Thoracic aorta (tissue), 2 donors: ENCODE measurements around the gene NRCAM. TPM values are rescaled to one million over a fixed set of nuclear protein-coding genes. Genes with fewer than 3 reads are reported as not detected.

Experiments
- ATAC-seq: fragments of 150-250 bp; one replicate; pipeline ENCODE4 v1.8.0; 2017; ENCODE audit warnings: low read depth; ENCODE audit not compliant: insufficient number of reproducible peaks, low FRiP score
- DNase-seq: peaks from one replicate; pipeline ENCODE4 v3.0.0-alpha.2; 2020; ENCODE audit warnings: low spot score
- H3K27ac ChIP-seq, 2 donors: fragments of 200-600 bp; sonication (generic); 1 replicate in 1 of 2; 2 replicates in 1 of 2; pipeline ENCODE4 v1.5.1; 2016; ENCODE audit warnings: mild to moderate bottlenecking in 2 of 2, moderate library complexity in 2 of 2
- H3K27me3 ChIP-seq: fragments of 200-600 bp; sonication (generic); replicated peaks from 2 replicates; pipeline ENCODE4 v1.6.0; 2016; ENCODE audit warnings: mild to moderate bottlenecking; ENCODE audit not compliant: insufficient read depth
- H3K36me3 ChIP-seq: fragments of 200-600 bp; sonication (generic); one replicate; pipeline ENCODE4 v1.5.1; 2016
- H3K4me1 ChIP-seq, 2 donors: fragments of 200-600 bp; sonication (generic); 1 replicate in 1 of 2; 2 replicates in 1 of 2; pipeline versions ENCODE4 v1.5.1 to v1.6.0; 2016; ENCODE audit warnings: low read depth in 2 of 2, mild to moderate bottlenecking in 1 of 2; ENCODE audit not compliant: control insufficient read depth in 1 of 2
- H3K4me3 ChIP-seq: fragments of 200-600 bp; sonication (generic); 2 replicates; pipeline ENCODE4 v1.5.1; 2016; ENCODE audit warnings: mild to moderate bottlenecking
- H3K9me3 ChIP-seq: fragments of 200-600 bp; sonication (generic); 2 replicates; pipeline ENCODE4 v1.5.1; 2016
- total RNA-seq, 2 donors: library from RNA; depleted of rRNA; stranded (reverse); fragments of >200 nt; gene quantifications; one replicate each; pipeline versions ENCODE4 v1.1.0 to v1.2.3, GENCODE V29; 2016
- TF ChIP-seq, protein P1 (sequence below): fragments of 200-600 bp; sonication (generic); IDR thresholded peaks from one replicate; pipeline ENCODE4 v1.5.1; 2019; ENCODE audit warnings: antibody characterized with exemption

The NRCAM gene
- total RNA-seq, 2 donors from 2014 or later, result 2.4 to 3.3 TPM

DNA sequence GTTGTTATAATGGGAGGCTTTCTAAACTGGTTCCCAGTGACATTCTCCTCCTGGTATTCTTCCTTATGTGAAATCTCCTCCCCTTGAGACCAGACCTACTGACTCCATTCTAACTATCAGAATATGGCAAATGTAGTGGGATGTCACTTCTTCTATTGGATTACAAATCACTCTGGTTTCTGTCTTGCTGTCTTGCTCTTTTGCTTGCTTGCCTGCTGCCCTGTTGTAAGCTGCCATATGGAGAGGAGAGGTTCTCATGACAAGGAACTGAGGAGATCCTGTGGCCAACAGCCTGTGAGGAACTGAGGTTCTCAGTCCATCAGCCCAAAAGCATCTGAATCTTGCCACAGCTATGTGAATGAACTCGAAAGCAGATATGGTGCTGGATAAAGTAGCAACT, 4.7 kb upstream of the NRCAM start:
- TF ChIP-seq, protein P1, sequence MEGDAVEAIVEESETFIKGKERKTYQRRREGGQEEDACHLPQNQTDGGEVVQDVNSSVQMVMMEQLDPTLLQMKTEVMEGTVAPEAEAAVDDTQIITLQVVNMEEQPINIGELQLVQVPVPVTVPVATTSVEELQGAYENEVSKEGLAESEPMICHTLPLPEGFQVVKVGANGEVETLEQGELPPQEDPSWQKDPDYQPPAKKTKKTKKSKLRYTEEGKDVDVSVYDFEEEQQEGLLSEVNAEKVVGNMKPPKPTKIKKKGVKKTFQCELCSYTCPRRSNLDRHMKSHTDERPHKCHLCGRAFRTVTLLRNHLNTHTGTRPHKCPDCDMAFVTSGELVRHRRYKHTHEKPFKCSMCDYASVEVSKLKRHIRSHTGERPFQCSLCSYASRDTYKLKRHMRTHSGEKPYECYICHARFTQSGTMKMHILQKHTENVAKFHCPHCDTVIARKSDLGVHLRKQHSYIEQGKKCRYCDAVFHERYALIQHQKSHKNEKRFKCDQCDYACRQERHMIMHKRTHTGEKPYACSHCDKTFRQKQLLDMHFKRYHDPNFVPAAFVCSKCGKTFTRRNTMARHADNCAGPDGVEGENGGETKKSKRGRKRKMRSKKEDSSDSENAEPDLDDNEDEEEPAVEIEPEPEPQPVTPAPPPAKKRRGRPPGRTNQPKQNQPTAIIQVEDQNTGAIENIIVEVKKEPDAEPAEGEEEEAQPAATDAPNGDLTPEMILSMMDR, result no peak
- no peak for DNase-seq
- Histone ChIP-seq H3K27ac (no peak overlapping the region), H3K4me3 (no peak overlapping the region), H3K9me3 (no peaks in the 10 kb centered on the region), H3K36me3 (no peaks in the 10 kb centered on the region), H3K27me3 (peaks cover 6% of the 10 kb centered on the region), H3K4me1 (peaks cover 0 to 1% of the 10 kb centered on the region in 2 donors)
- no peak for ATAC-seq

DNA sequence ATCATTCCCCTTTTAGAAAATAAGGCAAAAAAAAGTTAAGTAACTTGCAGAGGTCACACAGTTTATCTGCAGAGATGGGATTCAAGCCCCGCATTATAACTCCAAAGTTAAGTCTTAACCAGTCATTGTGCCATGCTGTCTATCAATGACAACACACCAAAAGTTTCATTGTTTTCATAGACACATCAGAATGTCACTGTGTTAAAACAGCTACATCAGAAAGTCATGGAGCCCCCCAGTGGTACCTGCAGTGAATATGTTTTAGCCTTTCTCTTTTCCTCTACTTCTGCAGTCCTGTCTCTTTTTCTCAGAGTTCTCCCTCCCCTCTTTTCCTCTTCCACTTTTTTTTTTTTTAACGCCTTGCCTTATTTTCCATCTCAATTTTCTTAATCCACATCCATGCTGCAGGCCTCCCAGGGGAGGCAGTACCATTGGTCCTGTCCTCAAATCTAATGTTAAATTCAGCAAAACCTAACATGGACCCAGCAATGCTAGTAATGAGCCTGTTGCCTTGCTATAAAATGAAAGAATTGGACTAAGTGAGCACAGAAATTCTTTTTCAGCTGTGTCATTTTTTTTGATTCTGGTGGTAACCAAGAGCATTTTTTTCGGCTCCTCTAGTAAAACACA, 3.8 kb upstream of the NRCAM start:
- peaks cover 6% of the 10 kb centered on the region for H3K27me3 ChIP-seq
- H3K4me3 ChIP-seq, result no peak overlapping the region
- TF ChIP-seq, protein P1, result no peak
- H3K9me3 ChIP-seq, result no peaks in the 10 kb centered on the region
- no peaks in the 10 kb centered on the region for H3K36me3 ChIP-seq
- no peak for ATAC-seq
- no peak overlapping the region for H3K27ac ChIP-seq
- H3K4me1 ChIP-seq, result peaks cover 7 to 10% of the 10 kb centered on the region in 2 donors
- no peak for DNase-seq

DNA sequence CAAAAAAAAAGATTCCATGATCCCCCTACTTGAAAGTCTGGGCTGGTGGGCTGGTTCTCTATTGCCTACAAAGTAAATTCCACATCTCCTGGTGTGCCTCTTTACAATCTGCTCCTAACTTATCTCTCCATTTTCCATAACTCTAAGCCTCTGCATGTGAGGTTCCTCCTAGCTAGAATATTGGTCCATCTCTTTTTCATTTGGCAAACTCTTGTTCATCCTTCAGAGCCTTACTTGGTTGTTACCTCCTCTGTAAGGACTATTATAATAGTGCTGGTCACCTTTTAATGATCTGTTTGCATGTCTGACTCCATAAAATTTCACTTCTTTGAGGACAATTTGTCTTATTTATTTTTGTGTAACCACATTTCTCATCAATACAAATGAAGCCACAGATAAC, 1.6 kb upstream of the NRCAM start:
- H3K4me3 ChIP-seq, result no peak overlapping the region
- no peak for DNase-seq
- no peaks in the 10 kb centered on the region for H3K9me3 ChIP-seq
- no peak overlapping the region for H3K27ac ChIP-seq
- peaks cover 6% of the 10 kb centered on the region for H3K27me3 ChIP-seq
- peaks cover 10 to 17% of the 10 kb centered on the region in 2 donors for H3K4me1 ChIP-seq
- TF ChIP-seq, protein P1, result no peak
- no peaks in the 10 kb centered on the region for H3K36me3 ChIP-seq
- no peak for ATAC-seq

DNA sequence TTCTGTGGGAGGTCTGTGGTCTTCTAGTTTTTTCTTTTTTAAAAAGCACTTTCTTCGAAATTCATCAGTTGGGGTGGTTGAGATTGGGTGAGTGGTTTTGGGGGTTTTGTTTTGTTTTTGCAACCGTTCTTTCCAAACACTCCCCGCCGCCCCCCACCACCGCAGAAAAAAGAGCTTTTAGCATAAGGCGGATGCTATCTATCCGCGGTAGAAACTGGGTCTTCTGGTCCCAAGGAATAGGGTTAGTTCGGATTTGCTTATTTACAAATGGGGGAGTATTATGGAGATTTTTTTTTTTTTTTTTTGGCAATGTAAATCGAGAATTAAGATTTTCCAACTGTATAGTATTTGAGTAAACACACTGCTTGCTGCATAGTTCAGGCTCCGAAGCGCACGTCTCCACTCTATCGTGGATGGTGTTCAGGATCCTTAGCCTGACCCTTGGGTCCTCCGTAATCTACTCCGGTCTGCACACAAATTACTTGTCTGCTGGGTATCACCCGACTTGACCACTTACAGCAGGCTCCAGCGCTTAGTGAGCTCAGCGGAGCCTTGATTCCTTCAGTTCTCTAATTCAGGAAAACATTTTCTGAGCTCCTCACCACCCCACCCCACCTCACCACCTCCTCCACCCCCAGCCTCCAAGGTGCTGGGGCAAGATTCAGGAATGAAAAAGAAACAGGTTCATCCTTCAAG, 757 bp upstream of the NRCAM start:
- H3K4me1 ChIP-seq, result peaks cover 10 to 17% of the 10 kb centered on the region in 2 donors
- no peaks in the 10 kb centered on the region for H3K36me3 ChIP-seq
- peaks cover 8% of the 10 kb centered on the region for H3K27me3 ChIP-seq
- no peaks in the 10 kb centered on the region for H3K9me3 ChIP-seq
- TF ChIP-seq, protein P1, result no peak
- no peak for DNase-seq
- peak overlapping the region; percentile 73 for H3K4me3 ChIP-seq
- no peak for ATAC-seq
- H3K27ac ChIP-seq, result no peak overlapping the region

DNA sequence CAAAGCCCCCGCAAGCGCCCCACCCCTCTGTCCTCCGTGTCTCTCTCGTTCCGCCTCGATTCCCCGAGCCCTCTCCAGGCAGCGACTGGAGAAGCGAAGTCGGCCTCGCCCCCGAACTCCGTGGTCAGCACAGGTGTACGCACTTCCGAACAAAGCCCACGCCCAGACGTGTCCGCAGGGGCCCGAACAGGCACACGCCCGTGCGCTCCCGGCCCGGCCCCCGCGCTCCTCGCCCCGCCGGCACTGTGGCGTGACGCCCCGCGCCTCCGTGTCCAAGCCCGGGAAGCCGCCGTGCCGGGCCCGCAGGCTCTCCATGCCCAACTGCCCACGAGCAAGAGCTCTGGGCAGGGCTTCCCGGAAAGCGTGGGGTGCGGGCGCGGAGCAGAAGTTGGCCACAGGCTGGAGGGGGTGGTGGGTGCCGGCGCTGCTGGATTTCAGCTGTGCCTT, 662 bp downstream of the NRCAM start:
- Histone ChIP-seq H3K4me3 (peak overlapping the region; percentile 73), H3K27me3 (peaks cover 10% of the 10 kb centered on the region), H3K9me3 (no peaks in the 10 kb centered on the region), H3K4me1 (peaks cover 10 to 17% of the 10 kb centered on the region in 2 donors), H3K36me3 (no peaks in the 10 kb centered on the region), H3K27ac (no peak overlapping the region)
- TF ChIP-seq, protein P1, result no peak
- DNase-seq (no peak), ATAC-seq (no peak)
